Renal pelvis (tissue), 4 donors: ENCODE measurements around the gene PCCA. TPM values are rescaled to one million over a fixed set of nuclear protein-coding genes. Genes with fewer than 3 reads are reported as not detected.
A peak's percentile ranks its signal among the peaks of the same experiment; 100 is the strongest.
"Not testable (repeated sequence)": the region's sequence is repeated elsewhere in the genome, so short reads cannot be mapped to it uniquely, and the experiment has no call there.

Experiments used
- DNase-seq: peaks from one replicate; pipeline ENCODE4 v3.0.0-alpha.2; 2013
- polyA plus RNA-seq, 3 donors: library from polyadenylated mRNA; unstranded; fragments of 120-200 nt; gene quantifications; one replicate each; pipeline ENCODE4 v1.2.1, GENCODE V29; 2013; ENCODE audit not compliant: insufficient read length in 3 of 3

Gene PCCA
- polyA plus RNA-seq, 3 donors, result 49.0 to 53.6 (median 51.0) TPM

DNA sequence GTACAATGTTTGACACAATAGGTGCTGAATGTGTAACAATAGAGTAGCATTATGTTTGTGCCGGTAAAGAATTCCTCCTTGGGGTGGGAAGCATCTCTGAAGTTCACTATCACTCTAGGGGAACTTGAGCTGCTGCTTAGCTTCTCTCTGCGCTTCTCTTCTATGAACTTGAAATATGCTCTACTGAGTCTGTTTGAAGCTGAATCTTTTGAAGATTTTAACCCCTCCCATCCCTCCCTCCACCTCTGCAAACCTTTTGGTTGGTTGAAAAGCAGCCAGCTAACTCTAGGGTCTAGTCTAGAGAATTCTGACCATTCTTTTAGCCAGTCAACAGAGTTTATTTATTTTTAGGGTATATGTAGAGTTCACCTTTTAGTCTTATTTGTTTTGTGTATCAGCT, 2.5 kb downstream of the PCCA start:
- DNase-seq, result no peak

GRCh38 chr13:100092273-100092672, 3.4 kb downstream of the PCCA start:
- not testable (repeated sequence) for DNase-seq

DNA sequence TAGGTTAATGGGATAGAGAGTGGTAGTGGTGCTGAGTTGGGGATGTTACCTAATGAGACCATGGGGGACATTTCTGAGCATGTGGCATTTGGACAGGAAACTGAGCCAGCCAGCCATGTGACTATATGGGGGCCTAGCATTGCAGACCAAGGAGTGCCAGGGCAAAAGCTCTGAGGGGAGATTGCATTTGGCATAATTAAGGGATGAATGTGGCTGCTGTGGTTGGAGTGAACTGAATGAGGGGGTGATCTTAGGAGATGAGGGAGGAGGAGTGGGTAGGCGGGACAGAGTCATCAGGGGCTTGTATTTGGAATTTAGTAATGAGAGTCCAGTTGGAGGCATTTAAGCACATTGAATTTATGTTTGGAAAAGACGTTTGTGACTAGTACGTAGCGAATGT, 6.6 kb downstream of the PCCA start:
- DNase-seq, result no peak

DNA sequence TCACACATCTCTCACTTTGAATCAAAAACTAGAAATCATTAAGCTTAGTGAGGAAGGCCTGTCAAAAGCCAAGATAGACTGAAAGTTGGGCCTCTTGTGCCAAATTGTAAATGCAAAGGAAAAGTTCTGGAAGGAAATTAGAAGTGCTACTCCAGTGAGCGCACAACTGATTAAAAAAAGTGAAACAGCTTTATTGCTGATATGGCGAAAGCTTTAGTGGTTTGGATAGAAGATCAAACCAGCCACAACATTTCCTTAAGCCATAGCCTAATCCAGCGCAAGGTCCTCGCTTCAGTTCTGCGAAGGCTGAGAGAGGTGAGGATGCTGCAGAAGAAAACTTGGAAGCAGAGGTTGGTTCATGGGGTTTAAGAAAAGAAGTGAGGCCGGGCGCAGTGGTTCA, 7.6 kb downstream of the PCCA start:
- no peak for DNase-seq

DNA sequence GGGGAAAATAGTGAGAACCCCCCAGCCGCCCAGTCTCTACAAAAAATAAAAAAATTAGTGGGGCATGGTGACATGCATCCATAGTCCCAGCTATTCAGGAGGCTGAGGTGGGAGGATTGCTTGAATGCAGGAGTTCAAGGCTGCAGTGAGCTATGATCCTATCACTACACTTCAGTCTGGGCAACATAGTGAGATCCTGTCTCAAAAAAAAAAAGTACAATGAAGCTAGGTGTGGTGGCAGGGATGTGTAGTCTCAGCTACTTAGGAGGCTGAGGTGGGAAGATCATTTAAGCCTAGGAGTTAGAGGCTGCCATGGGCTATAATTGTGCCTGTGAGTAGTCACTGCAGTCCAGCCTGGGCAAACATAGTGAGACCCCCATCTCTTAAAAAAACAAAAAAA, 8.9 kb downstream of the PCCA start:
- DNase-seq, result no peak

GRCh38 chr13:100098445-100099116, 9.7 kb downstream of the PCCA start:
- no peak for DNase-seq

GRCh38 chr13:100099117-100099445, 10.2 kb downstream of the PCCA start:
- DNase-seq, result not testable (repeated sequence)

- peak; percentile 66 for DNase-seq
Measured at GRCh38 chr13:100100115-100100879, 11.4 kb downstream of the PCCA start.

- no peak for DNase-seq
Measured at GRCh38 chr13:100102042-100102441, 13.1 kb downstream of the PCCA start.

DNA sequence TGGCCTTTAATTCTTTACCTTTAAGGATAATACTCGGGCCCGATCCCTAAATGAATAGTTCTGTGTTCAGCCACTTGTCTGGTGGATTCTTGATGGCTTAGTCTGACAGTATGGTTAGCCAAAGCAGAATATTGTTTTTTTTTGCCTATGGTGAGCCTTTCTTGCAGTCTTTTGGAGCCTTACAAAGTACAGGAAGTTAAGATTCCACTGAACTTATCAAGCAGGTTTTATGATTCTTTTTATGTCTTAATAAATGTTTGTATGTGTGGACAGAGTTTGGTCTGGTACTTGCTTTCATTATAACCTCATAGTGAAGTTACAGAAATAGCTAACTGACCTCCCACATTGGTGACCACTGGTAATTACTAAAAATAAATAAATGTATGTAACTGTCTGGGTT, 17.1 kb downstream of the PCCA start:
- DNase-seq, result no peak

DNA sequence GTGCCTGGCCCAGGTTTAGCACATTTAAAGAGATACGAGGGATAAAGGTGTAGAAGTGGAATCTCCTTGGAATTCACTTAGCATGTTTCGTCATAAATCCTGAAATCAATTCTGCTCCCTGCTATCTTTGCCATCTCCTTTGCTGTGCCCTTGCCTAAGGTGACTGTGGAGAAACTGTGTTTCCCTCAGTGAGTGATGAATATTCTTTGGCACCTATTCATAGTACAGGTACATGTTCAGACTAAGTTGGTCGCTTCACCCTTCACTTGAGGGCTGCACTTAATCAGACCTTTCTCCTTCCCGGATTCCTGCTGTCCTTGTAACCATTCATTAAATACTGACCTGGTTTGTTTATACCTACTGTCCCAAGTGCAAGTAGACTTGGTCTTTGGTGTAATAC, 17.8 kb downstream of the PCCA start:
- DNase-seq, result no peak

- DNase-seq, result no peak
Measured at GRCh38 chr13:100108913-100109507, 20.1 kb downstream of the PCCA start.

- no peak for DNase-seq
Measured at GRCh38 chr13:100110269-100110668, 21.4 kb downstream of the PCCA start.

DNA sequence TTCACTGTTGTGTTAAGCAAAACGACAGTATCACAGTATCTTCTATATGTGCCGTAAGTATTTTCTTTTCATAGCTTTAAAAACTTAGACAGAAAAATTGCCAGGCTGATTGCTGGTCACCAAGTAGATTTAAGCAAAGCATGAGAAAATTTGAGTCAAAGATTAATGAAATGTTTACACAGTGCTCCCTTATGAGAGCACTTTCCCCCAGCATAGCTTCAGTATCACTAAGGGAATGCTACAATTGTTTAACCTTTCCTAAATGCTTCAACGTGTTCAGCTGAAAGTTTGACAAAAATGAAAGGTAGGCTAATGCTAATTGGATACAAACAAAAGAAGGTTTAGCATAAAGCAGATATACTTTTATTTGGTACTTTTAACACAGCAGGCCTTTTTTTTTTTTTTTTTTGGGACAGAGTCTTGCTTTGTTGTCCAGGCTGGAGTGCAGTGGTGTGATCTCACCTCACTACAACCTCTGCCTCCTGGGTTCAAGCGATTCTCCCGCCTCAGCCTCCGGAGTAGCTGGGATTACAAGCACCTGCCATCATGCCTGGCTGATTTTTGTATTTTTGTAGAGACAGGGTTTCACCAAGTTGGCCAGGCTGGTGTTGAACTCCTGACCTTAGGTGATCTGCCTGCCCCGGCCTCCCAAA, 23.4 kb downstream of the PCCA start:
- no peak for DNase-seq

DNA sequence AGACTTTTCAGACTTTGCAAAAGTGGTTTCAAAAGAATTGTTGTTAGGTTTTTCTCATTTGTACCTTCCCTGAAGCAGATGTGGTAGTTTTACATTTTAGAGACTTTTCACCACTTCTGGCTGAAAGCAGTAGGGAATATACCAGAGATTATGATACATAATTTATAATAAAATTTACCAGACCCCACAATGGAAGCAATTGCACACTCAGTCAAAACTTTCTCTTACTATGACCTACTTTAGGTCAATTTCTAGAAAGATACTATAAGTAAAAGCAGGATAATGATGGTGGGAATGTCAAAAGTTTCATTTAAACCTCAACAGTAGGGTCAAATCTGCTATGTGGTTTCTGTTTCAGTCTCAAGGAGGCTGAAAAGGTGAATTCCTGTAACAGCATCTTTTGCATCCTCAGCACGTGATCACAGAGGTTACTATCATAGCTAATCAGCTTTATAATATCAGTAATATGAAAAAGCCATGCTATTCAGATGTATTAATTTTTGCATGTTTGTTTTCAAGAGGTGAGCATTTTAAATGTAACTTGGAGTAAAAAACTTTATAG, 26.9 kb downstream of the PCCA start:
- no peak for DNase-seq

DNA sequence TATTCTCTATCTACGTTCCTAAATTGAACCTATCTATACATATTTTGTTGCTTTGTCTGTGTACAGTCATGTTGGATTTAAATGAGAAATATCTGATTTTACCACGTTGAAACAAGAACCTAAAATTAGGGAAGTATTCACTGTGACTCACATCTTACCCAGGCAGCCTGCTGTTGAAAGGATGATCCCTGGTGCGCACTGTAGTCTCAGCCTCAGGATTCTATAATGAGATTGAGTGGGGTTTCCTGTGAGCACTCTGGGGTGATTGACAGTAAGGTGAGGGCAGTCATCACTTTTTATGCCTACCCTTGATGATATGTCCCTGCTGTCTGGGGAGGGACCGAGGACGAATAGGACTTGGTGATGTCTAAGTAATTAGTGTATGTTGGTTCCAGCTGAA, 35.4 kb downstream of the PCCA start:
- DNase-seq, result no peak

- DNase-seq, result no peak
Measured at GRCh38 chr13:100125946-100126345, 37.1 kb downstream of the PCCA start.

GRCh38 chr13:100128373-100128772, 39.5 kb downstream of the PCCA start:
- no peak for DNase-seq

- DNase-seq, result no peak
Measured at GRCh38 chr13:100128838-100129237, 39.9 kb downstream of the PCCA start.

GRCh38 chr13:100129605-100130004, 40.7 kb downstream of the PCCA start:
- no peak for DNase-seq

DNA sequence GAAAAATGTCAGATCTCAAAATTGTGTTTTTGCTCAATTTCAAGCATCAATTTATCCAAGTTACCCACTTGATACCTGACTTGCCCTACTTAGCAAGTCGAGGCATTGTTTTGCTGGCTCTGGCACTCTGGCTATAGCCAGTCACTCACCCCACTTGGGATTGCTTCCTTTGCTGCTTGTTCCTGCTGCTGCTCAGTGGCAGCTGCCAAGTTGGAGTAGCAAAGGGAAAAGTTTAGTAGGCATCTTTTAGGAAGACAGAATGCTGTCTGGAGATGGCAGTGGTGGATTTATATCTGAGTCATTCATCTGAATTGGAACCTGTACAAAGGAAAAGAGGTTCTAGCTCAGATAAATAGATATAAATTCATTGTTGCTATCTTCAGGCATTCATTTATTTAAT, 41.2 kb downstream of the PCCA start:
- no peak for DNase-seq

DNA sequence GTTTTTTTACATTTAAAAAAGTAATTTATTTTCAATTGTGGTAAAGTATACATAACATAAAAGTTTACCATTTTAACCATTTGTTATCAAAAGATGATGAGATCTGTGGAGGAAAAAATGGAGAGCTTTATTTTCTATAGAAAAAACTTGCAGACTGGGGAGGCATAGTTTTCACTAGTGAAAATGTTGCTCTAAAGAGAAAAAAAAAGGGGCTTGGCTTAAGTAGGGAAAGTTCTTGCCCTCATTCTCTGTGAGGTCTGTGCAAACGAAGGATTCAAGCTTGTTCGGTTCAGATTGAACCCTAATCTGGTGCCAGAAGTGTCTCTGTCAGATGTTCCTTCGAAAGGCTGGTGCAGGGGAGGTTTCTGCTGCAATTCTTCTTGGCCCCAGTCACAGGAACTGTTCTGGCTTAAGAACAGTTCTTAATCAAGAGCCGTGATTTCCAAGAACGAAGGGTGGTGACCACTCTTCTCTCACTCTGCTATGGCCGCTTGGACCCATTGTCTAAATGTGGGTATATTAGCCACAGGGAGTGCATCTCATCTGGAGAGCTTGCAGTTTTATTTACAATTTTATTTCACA, 42.1 kb downstream of the PCCA start:
- DNase-seq, result no peak
